GM12891 (cell line): Measurements from ENCODE around the gene SYCP2. TPM values are rescaled to one million over a fixed set of nuclear protein-coding genes. Genes with fewer than 3 reads are reported as not detected.

Experiments
- DNase-seq: peaks from one replicate; pipeline ENCODE4 v3.0.0; 2011; ENCODE audit warnings: low spot score; ENCODE audit not compliant: insufficient read length
- FAIRE-seq: peaks from 2 replicates; lab custom pipeline; 2011; peaks lifted over from hg19 to GRCh38; lab: Jason Lieb, UNC
- PAX5 ChIP-seq: IDR thresholded peaks from 2 replicates; pipeline ENCODE4 v1.6.1; 2011; ENCODE audit warnings: low read length, moderate library complexity, mild to moderate bottlenecking; ENCODE audit not compliant: insufficient read depth, severe bottlenecking
- POLR2A ChIP-seq: IDR thresholded peaks from 2 replicates; pipeline ENCODE4 v1.6.1; 2011; ENCODE audit warnings: low read depth, low read length, control low read depth
- POLR2AphosphoS5 ChIP-seq: IDR thresholded peaks from 2 replicates; pipeline ENCODE4 v1.6.1; 2011; ENCODE audit warnings: low read depth, low read length, control low read depth
- POU2F2 ChIP-seq: IDR thresholded peaks from 2 replicates; pipeline ENCODE4 v1.6.1; 2011; ENCODE audit warnings: low read depth, mild to moderate bottlenecking, control low read depth, low read length, moderate library complexity
- SPI1 ChIP-seq: IDR thresholded peaks from 2 replicates; pipeline ENCODE4 v1.6.1; 2011; ENCODE audit warnings: low read depth, low read length, control low read depth
- TAF1 ChIP-seq: IDR thresholded peaks from 2 replicates; pipeline ENCODE4 v1.6.1; 2011; ENCODE audit warnings: low read depth, low read length, control low read depth
- polyA plus RNA-seq: library from polyadenylated mRNA; unstranded; fragments of >200 nt; gene quantifications from one replicate; pipeline ENCODE4 v1.2.1, GENCODE V29; 2012; ENCODE audit warnings: low read depth, missing spikeins, inconsistent platforms; ENCODE audit not compliant: missing spikeins

The SYCP2 gene, protein sequence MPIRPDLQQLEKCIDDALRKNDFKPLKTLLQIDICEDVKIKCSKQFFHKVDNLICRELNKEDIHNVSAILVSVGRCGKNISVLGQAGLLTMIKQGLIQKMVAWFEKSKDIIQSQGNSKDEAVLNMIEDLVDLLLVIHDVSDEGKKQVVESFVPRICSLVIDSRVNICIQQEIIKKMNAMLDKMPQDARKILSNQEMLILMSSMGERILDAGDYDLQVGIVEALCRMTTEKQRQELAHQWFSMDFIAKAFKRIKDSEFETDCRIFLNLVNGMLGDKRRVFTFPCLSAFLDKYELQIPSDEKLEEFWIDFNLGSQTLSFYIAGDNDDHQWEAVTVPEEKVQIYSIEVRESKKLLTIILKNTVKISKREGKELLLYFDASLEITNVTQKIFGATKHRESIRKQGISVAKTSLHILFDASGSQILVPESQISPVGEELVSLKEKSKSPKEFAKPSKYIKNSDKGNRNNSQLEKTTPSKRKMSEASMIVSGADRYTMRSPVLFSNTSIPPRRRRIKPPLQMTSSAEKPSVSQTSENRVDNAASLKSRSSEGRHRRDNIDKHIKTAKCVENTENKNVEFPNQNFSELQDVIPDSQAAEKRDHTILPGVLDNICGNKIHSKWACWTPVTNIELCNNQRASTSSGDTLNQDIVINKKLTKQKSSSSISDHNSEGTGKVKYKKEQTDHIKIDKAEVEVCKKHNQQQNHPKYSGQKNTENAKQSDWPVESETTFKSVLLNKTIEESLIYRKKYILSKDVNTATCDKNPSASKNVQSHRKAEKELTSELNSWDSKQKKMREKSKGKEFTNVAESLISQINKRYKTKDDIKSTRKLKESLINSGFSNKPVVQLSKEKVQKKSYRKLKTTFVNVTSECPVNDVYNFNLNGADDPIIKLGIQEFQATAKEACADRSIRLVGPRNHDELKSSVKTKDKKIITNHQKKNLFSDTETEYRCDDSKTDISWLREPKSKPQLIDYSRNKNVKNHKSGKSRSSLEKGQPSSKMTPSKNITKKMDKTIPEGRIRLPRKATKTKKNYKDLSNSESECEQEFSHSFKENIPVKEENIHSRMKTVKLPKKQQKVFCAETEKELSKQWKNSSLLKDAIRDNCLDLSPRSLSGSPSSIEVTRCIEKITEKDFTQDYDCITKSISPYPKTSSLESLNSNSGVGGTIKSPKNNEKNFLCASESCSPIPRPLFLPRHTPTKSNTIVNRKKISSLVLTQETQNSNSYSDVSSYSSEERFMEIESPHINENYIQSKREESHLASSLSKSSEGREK (N-terminal part only)
- polyA plus RNA-seq: 0.15 TPM

DNA sequence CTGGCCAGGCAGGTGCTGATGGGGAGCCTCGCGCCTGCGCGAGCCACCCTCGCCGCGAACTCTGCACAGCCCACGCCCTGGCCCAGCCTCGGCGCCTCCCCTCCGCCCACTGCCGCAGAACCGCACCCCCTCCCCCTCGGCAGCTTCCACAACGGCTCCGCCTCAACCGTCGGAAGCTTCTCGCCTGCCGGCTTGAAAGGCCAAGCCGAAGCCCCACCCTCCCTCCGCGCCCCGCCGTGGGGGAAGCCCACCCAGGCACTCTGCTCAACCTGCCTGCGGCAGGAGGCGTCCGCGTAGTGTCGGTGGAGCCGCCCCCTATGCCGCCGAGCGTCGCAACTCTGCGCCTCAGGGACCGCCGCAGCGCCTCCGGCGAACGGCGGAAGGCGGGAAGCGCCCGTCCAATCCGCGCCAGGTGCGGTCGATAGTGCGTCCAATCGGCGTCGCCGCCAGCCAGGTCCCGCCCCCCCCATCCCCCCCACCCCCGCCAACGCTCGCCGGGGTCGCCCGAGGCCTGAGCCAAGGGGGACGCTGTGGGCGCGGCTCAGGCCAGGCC is at the start of gene SYCP2:
TSS of gene SYCP2 (minus strand) at position 342 of the 553 bp plus-strand sequence. CDS start 11,224 bp downstream, outside the sequence.
- DNase-seq (no peak), FAIRE-seq (no peak)
- TF ChIP-seq POU2F2: no peak
- no peak for TF ChIP-seq TAF1
- TF ChIP-seq SPI1: no peak
- no peak for TF ChIP-seq POLR2A
- TF ChIP-seq PAX5: no peak
- TF ChIP-seq POLR2AphosphoS5: no peak

DNA sequence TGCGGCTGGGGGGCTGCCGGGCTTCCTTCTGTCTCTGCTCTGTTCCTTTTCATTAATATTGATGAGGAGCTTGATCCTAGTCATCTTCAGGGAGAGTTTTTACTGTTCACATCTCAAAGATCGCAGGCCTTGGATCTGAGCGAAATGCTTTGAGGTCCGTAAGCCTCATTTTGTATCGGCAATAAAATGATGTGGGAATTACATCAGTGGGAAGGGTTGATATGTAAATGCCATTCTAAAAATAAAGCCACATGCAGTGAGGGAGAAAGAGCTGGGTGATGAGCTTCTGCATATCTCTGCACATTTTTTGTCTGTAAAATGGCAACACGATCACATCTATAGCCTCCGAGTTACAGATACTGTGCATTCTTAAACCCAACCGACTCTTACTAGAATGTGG is 49.6 kb upstream of the SYCP2 start:
- FAIRE-seq (no peak), DNase-seq (no peak)
- TF ChIP-seq POLR2AphosphoS5: no peak
- no peak for TF ChIP-seq SPI1
- TF ChIP-seq POLR2A: no peak
- TF ChIP-seq POU2F2: no peak
- TF ChIP-seq PAX5: no peak
- TF ChIP-seq TAF1: no peak

DNA sequence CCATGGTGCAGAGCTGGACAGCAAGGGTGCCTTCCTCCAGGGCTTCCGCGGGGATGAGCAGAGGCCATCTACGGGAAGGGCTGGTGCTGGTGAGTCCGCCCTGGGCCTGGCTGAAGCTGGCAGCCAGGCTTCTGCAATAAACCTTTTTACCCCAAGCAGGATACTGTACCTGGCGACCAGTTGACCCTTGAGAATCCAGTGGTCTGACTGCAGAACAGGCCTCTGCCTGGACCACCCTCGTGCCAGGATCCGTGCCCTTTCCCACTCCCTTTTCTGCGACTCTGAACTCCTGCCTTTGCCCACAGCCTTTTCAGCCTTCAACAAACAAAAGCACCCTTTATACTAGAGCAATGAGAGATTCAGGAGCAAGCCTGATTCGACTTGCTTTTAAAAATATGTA is 43.6 kb upstream of the SYCP2 start:
- FAIRE-seq (no peak), DNase-seq (no peak)
- TF ChIP-seq PAX5 (no peak), POU2F2 (no peak), TAF1 (no peak), POLR2AphosphoS5 (no peak), POLR2A (no peak), SPI1 (no peak)

DNA sequence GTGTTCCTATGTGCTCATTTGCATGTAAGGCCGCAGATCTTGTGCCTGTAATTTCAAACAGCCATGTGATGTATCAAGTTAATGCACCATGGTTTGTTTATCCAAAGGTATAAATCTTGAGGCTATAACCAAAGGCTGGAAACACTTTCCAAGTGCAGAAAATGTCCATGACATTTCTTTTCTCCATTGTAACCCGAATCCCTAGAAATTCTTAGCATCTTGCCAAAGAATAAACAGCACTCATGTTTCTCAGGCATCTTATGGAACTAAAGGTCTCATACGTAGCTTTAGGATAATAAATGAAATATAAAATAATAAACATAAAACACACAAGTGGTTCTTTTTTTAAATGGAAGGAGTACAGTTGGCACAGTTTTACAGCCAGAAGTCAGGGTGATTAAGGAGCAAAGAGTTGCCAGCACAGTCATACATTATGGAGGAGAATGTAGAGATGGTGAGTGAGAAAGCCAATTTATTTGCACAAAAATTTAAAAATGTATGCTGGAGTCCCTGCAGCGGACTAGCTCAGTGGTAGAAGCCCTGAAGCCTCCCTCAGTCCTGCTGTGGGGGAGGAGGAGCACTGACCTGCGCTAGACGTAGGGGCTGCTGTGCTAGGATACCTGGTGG is 42.8 kb upstream of the SYCP2 start:
- FAIRE-seq: no peak
- no peak for TF ChIP-seq TAF1
- no peak for TF ChIP-seq POLR2A
- no peak for TF ChIP-seq POU2F2
- no peak for DNase-seq

GRCh38 chr20:59972037-59972801 is 38.8 kb upstream of the SYCP2 start:
- TF ChIP-seq POU2F2 (no peak), SPI1 (no peak), POLR2A (no peak), TAF1 (no peak), POLR2AphosphoS5 (no peak), PAX5 (no peak)
- FAIRE-seq (no peak), DNase-seq (no peak)

DNA sequence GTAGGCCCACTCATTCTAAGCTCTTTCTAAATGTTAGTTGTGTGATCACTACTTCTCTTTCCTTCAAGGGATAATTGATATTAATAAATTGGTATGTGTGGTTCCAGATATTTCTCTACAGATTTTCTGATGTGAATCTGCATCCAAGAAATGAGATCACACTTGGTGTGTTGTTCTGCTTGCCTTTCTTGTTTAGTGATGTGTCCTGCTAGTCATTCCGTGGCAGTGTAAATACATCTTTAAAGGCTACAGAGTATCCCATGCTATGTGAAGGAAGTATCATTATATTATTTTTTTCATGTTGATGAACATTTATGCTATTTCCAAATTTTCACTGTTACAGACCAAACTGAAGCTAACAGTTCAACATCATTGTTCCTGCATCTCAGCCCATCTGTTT is 38.0 kb upstream of the SYCP2 start:
- TF ChIP-seq TAF1 (no peak), POLR2AphosphoS5 (no peak), POLR2A (no peak), POU2F2 (no peak), SPI1 (no peak), PAX5 (no peak)
- FAIRE-seq: no peak

DNA sequence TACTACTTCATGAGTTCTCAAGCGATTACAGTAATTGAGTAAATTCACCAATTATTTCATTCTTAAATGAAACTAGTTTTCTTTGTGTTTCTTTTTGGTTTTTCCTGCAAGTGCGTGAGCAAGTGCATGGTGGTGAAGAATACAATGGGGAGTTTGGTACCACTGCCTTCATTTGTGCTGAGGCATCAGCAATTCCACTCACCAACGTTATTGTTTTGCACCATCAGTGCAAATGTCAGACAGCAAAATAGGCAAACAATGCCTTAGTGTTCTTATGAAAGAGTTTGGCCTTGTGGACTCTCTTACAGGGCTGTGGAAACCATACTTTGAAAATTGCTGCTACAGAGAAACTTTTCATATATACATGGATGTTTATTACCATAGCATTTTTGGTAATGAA is 33.0 kb upstream of the SYCP2 start:
- no peak for FAIRE-seq
- TF ChIP-seq SPI1: no peak
- TF ChIP-seq TAF1: no peak
- no peak for TF ChIP-seq POU2F2
- DNase-seq: no peak

More for the DNA sequence above, 38.0 kb upstream of the SYCP2 start:
- DNase-seq: no peak

GRCh38 chr20:59962155-59962554 is 28.7 kb upstream of the SYCP2 start:
- FAIRE-seq (no peak), DNase-seq (no peak)
- TF ChIP-seq SPI1: no peak

DNA sequence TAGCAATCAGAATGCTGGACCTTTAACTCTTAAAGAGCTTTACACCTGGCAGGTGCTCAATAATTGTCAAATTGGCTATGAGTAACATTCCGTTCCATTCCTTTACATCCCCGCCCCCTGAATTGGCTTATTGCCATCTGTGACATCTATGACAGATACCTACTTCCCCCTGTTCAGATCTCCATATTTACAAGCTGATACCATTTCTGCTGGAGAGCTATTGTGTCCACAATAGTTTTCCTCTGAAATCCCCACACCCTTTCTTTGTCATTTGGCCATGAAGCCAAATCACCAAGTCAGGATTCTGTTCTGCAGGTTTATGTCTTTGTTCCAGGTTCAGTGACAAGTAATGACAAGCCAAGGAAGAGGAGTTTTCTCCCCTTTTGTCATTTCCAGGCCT is 28.0 kb upstream of the SYCP2 start:
- no peak for FAIRE-seq
- TF ChIP-seq POLR2AphosphoS5 (no peak), SPI1 (no peak), POU2F2 (no peak), POLR2A (no peak), PAX5 (no peak), TAF1 (no peak)
- no peak for DNase-seq
